Uterus (tissue), 4 donors: ENCODE data around the gene CCDC39. TPM values are rescaled to one million over a fixed set of nuclear protein-coding genes. Genes with fewer than 3 reads are reported as not detected.

ENCODE experiments used
- DNase-seq, 2 donors: peaks; one replicate each; pipeline ENCODE4 v3.0.0-alpha.2; 2019 to 2020
- H3K27ac ChIP-seq, 2 donors: fragments of 200-600 bp; sonication (generic); 1 replicate in 1 of 2; 2 replicates in 1 of 2; pipeline ENCODE4 v1.5.1; 2016 to 2018
- H3K27me3 ChIP-seq, 2 donors: fragments of 200-600 bp; sonication (generic); one replicate each; pipeline ENCODE4 v1.5.1; 2018 to 2019; ENCODE audit warnings: control low read depth in 1 of 2
- H3K36me3 ChIP-seq, 2 donors: fragments of 200-600 bp; sonication (generic); one replicate each; pipeline ENCODE4 v1.5.1; 2019; ENCODE audit warnings: control low read depth in 1 of 2
- H3K4me1 ChIP-seq, 2 donors: fragments of 200-600 bp; sonication (generic); one replicate each; pipeline ENCODE4 v1.5.1; 2018 to 2019; ENCODE audit warnings: control low read depth in 1 of 2
- H3K4me3 ChIP-seq, 2 donors: fragments of 200-600 bp; sonication (generic); 1 replicate in 1 of 2; 2 replicates in 1 of 2; pipeline ENCODE4 v1.5.1; 2018 to 2019; ENCODE audit warnings: mild to moderate bottlenecking in 1 of 2
- H3K9me3 ChIP-seq, 2 donors: fragments of 200-600 bp; sonication (generic); one replicate each; pipeline ENCODE4 v1.5.1; 2019; ENCODE audit warnings: control low read depth in 1 of 2
- POLR2A ChIP-seq, 2 donors: fragments of 450-650 bp; IDR thresholded peaks; one replicate each; pipeline ENCODE4 v1.6.1; 2016; ENCODE audit warnings: antibody characterized with exemption in 2 of 2, mild to moderate bottlenecking in 1 of 2, moderate library complexity in 1 of 2
- intact Hi-C: fragments of 100-400 bp; cut with DNase I; formaldehyde crosslinking; loops from one replicate; pipeline ENCODE4 v1.15.1; 2023; ENCODE audit warnings: low total_unique reads
- total RNA-seq, 4 donors: library from RNA; depleted of rRNA in 3 of 4; stranded (reverse); fragments of >200 nt in 3 of 4; gene quantifications; one replicate each; pipeline versions ENCODE4 v1.1.0 to v1.2.4, GENCODE V29; 2014 to 2023
- TF ChIP-seq, protein P1 (sequence below), 4 experiments: fragments of 200-600 bp in 2 of 4; fragments of 450-650 bp in 2 of 4; sonication (generic) in 2 of 4; IDR thresholded peaks; one replicate each; pipeline ENCODE4 v1.5.1; 2016 to 2019; ENCODE audit warnings: antibody characterized with exemption in 4 of 4, mild to moderate bottlenecking in 2 of 4, moderate library complexity in 1 of 4
- donor health status: DM: yes; HTN: yes; CAD: no.

CCDC39 gene
- total RNA-seq, 4 donors from 2014 or later = 1.5 TPM; not detected in 3

DNA sequence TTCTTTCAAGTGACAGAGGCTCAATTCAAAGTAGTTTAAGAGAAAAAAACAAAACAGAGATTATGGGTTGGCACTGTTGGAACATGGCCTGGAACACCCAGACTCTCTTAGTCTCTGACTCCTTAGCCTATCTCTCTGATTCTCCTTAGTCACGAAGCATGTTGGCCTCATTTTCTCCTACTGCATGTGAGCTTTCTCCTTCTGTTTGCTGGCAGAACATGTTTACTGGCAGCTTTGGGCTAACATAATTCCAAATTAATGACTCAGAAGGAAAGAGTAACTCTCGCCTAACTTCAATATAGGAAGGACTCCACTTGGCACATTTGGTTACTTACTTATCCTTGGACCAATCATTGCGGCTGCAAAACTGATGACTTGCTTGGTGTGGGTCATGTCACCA lies 21.7 kb upstream of the CCDC39 start:
- H3K4me1 ChIP-seq = no peaks in the 10 kb centered on the region
- H3K36me3 ChIP-seq = no peaks in the 10 kb centered on the region
- no peaks in the 10 kb centered on the region for H3K27me3 ChIP-seq
- no peak for DNase-seq
- H3K27ac ChIP-seq = no peak overlapping the region
- no peaks in the 10 kb centered on the region for H3K9me3 ChIP-seq
- intact Hi-C loops = no loop called here
- no peak overlapping the region for H3K4me3 ChIP-seq
- TF ChIP-seq, protein P1, sequence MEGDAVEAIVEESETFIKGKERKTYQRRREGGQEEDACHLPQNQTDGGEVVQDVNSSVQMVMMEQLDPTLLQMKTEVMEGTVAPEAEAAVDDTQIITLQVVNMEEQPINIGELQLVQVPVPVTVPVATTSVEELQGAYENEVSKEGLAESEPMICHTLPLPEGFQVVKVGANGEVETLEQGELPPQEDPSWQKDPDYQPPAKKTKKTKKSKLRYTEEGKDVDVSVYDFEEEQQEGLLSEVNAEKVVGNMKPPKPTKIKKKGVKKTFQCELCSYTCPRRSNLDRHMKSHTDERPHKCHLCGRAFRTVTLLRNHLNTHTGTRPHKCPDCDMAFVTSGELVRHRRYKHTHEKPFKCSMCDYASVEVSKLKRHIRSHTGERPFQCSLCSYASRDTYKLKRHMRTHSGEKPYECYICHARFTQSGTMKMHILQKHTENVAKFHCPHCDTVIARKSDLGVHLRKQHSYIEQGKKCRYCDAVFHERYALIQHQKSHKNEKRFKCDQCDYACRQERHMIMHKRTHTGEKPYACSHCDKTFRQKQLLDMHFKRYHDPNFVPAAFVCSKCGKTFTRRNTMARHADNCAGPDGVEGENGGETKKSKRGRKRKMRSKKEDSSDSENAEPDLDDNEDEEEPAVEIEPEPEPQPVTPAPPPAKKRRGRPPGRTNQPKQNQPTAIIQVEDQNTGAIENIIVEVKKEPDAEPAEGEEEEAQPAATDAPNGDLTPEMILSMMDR (IDR thresholded peaks at IDR 0.05) = no peak
- TF ChIP-seq POLR2A (IDR thresholded peaks at IDR 0.05) = no peak

GRCh38 chr3:180698760-180699270 lies 19.5 kb upstream of the CCDC39 start:
- H3K4me3 ChIP-seq = no peak overlapping the region
- H3K27ac ChIP-seq = no peak overlapping the region
- no peaks in the 10 kb centered on the region for H3K36me3 ChIP-seq
- TF ChIP-seq, protein P1 (IDR thresholded peaks at IDR 0.05) = no peak
- no peak for TF ChIP-seq POLR2A (IDR thresholded peaks at IDR 0.05)
- no peaks in the 10 kb centered on the region for H3K27me3 ChIP-seq
- no peaks in the 10 kb centered on the region for H3K4me1 ChIP-seq
- no peak for DNase-seq
- intact Hi-C loops = no loop called here
- H3K9me3 ChIP-seq = no peaks in the 10 kb centered on the region

DNA sequence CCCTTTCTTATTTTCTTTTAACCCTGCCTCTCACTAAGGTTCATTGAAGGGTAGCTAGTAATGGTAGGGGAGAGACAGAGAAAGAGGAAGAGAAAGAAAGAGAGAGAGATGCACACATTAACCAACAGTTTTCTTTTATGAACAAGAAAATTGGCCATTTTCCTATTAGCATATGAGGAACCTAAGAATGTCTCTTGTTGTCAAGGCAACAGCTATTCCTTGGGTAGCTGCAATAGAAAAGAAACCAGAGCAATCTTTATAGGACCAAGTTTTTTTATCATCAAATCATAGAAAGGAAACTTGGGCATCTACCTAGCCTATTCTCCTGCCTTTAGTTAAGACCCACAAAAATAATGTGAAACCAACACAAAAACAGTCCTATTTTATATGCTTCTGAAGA lies 15.0 kb upstream of the CCDC39 start:
- intact Hi-C loops = no loop called here
- H3K4me1 ChIP-seq = no peaks in the 10 kb centered on the region
- H3K27ac ChIP-seq = no peak overlapping the region
- no peaks in the 10 kb centered on the region for H3K36me3 ChIP-seq
- no peaks in the 10 kb centered on the region for H3K9me3 ChIP-seq
- H3K27me3 ChIP-seq = no peaks in the 10 kb centered on the region
- H3K4me3 ChIP-seq = no peak overlapping the region
- TF ChIP-seq POLR2A (IDR thresholded peaks at IDR 0.05) = no peak
- TF ChIP-seq, protein P1 (IDR thresholded peaks at IDR 0.05) = no peak
- no peak for DNase-seq

DNA sequence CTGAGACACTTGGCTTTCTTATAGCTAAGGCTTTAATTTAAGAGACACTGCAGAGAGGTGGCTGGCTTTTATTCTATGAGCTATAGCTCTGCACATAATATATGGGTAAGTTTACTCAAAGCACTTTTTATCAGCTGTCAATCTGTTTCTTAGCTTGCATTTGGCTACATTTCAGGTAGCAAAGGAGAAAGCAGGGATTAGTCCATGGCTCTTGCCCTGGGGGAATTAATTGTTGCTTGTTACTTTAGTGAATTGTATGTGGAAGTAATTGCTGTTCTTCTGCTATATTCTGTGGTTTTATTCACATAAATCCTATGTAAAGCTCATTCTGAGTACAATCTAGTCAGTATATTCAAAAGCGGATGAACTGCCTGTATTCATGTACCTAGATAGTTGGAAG lies 14.4 kb upstream of the CCDC39 start:
- intact Hi-C loops = no loop called here
- H3K36me3 ChIP-seq = no peaks in the 10 kb centered on the region
- DNase-seq = no peak
- TF ChIP-seq POLR2A (IDR thresholded peaks at IDR 0.05) = no peak
- TF ChIP-seq, protein P1 (IDR thresholded peaks at IDR 0.05) = no peak
- H3K4me3 ChIP-seq = no peak overlapping the region
- no peaks in the 10 kb centered on the region for H3K27me3 ChIP-seq
- no peaks in the 10 kb centered on the region for H3K4me1 ChIP-seq
- no peaks in the 10 kb centered on the region for H3K9me3 ChIP-seq
- H3K27ac ChIP-seq = no peak overlapping the region

DNA sequence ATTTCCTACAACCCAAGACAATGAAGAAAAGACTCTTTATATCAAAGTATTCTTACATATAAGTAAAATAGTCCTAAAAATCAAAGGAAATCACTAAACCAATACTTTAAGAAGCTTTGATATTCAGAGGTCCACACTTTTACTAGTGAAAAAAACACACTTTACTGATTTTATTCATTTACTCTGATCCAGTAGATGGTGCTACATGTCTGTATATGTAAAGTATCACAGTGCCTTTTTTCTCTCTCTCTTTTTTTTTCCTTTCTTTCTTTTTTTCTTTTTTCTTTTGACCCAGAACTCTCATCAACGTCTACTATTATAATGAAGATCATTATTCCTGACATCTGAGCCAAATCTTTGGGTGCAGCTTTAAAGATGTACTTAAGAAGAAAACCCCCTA lies 10.8 kb upstream of the CCDC39 start:
- Histone ChIP-seq H3K27me3 (no peaks in the 10 kb centered on the region), H3K9me3 (no peaks in the 10 kb centered on the region), H3K4me3 (no peak overlapping the region), H3K27ac (no peak overlapping the region), H3K36me3 (no peaks in the 10 kb centered on the region), H3K4me1 (no peaks in the 10 kb centered on the region)
- TF ChIP-seq POLR2A (IDR thresholded peaks at IDR 0.05) = no peak
- TF ChIP-seq, protein P1 (IDR thresholded peaks at IDR 0.05) = no peak
- intact Hi-C loops = no loop called here
- DNase-seq = no peak
